GM18873 (cell line): Measurements from ENCODE around the gene RAB40C.
A peak's percentile ranks its signal among the peaks of the same experiment; 100 is the strongest.

Source experiments
- ATAC-seq: cut with Tn5 transposase; IDR thresholded peaks from one replicate; pipeline ENCODE4 v1.9.1; 2021; ENCODE audit warnings: mild to moderate bottlenecking, moderate library complexity, moderate number of reproducible peaks; ENCODE audit not compliant: unreplicated experiment, low FRiP score

RAB40C gene

DNA sequence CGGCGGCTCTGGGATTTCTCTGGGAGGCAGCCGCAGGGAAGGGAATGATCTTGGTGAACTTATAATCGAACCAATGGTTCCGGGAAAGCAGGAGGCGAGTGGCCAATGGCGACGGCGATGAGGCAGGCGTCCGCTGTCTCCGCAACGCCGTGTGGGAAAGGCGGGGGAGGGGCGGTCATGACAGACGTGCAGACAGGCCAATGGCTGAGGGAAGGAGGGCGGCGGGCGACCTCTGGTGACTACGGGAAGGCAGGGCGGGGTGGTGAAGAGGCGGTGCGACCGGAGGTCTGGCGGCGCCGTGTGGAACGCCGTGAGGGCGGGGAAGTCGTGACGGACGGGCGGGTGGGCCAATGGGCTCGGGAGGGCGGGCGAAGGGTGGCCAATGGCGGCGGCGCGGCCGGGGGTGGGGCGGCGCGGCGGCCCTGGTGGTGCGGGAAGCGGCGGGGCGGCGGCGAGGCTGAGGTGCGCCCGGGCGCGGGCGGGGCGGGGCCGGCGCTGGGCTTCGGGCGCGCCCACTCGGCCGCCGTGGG is at the start of gene RAB40C:
Gene RAB40C, plus strand, starts transcription at position 409 of the 530 bp plus-strand sequence. CDS start 226 bp downstream, outside the sequence.
- ATAC-seq, result peak; percentile 68

GRCh38 chr16:540645-541340 is 49.1 kb upstream of the RAB40C start:
- no peak for ATAC-seq

DNA sequence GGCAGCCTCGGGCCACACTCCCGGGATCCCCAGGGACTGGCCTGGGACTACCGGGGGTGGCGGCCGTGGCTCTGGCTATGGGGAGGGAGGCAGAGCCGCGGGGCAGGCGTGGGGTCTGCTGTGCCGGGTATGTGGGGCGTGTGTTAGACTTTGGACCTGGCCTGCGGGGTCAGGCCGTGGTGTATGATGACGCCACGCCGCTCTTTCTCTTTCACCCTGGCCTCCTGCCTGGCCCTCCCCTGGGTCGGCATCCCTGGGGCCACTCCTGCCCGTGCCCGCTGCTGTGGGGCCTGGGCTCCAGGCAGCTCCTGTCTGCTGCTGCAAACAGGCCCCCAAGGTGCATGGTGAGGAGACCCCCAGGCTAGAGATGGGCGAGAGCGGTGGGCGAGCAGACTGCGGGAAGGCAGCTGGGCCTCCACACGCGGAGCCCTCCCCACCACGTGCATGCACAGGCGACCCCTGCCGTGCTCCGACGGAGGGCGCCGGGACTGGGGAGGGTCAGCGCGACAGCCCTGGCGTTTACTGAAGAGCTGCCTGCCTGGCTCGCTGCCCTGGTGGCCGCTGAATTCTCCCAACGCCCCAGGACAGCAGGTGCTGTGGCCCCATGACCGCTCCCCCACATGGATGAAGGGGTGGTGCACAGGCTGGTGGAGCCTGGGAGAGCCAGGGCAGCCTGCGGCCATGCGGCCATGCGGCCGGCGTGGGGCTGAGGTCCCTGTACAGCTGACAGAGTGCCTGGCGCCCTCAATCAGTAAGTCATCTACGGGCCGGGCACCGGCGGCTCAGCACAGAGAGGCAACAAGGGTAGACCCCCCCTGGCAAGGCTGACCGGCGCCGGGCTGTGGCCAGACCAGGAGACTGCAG is 46.3 kb upstream of the RAB40C start:
- no peak for ATAC-seq

GRCh38 chr16:544517-544916 is 45.3 kb upstream of the RAB40C start:
- no peak for ATAC-seq

GRCh38 chr16:546909-547770 is 42.7 kb upstream of the RAB40C start:
- ATAC-seq, result no peak

DNA sequence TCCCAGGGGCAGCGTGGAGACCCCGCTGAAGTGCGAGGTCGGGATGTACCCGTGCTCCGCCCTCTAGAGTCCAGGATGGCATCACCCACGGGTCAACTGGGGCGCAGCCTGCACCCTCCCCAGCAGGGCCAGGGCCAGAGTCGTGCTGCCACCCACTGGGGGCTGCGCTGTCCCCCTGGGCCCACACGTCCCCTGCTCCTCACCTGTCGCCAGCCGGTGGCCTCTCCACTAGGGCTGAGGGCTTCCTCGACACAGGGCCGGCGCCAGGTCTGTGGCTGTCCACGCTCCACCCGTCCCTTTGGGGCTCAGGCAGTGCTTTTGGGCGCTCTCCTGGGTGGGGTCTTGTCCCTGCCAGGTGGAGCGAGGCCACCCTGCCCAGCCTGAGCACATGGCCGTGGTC is 41.3 kb upstream of the RAB40C start:
- ATAC-seq, result no peak

DNA sequence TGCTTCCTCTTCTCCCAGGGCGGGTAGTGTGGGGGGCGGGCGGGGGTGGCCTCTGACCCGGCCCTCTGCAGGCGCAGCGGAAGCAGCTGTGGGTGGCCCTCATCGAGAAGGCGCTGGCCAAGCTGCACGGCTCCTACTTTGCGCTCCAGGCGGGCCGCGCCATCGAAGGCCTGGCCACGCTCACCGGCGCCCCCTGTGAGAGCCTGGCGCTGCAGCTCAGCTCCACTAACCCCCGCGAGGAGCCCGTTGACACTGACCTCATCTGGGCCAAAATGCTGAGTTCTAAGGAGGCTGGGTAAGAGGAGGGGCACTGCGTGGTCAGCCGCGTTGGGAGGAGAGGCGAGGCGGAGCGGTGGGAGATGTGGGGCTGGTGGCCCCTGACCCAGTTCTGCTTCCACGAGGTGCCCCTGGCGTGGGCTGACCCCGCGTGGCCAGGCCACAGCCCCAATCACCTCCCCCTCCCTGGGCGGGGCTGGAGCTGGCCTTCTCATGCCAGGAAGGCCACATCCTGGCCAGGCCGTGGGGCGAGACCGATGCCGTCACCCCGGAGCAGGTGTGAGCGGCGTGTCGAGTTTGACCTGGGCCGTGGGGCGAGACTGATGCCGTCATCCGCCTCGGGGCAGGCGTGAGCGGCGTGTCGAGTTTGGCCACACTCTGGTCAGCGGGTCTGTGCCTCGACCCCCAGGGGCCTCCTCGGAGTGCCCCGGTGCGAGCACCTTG is 40.2 kb upstream of the RAB40C start:
- ATAC-seq, result no peak

DNA sequence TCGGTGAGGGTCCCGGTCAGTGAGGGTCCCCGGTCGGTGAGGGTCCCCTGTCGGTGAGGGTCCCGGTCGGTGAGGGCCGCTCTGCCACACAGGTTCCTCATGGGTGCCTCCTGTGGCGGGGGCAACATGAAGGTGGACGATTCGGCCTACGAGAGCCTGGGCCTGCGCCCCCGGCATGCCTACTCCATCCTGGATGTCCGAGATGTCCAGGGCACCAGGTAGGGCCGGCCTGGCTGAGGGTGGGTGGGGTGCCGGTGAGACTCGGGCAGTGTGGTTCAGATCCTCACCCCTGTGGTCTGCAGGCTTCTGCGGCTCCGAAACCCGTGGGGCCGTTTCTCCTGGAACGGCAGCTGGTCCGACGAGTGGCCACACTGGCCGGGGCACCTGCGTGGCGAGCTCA is 38.7 kb upstream of the RAB40C start:
- ATAC-seq, result no peak

DNA sequence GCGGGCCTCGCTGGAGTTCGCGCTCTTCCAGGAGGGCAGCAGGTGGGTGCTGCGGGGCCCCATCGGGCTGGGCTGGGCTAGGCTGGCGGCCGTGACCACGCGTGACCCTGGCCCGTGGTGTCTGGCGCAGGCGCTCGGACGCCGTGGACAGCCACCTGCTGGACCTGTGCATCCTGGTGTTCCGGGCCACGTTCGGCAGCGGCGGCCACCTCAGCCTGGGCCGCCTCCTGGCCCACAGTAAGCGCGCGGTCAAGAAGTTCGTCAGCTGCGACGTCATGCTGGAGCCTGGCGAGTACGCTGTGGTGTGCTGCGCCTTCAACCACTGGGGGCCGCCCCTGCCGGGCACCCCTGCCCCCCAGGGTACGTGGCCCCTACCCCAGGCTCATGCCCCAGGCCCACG is 37.7 kb upstream of the RAB40C start:
- no peak for ATAC-seq

- no peak for ATAC-seq
These were observed 36.1 kb upstream of the RAB40C start for GRCh38 chr16:553601-554296.

GRCh38 chr16:554297-554621 is 35.6 kb upstream of the RAB40C start:
- no peak for ATAC-seq

GRCh38 chr16:554640-555365 is 35.1 kb upstream of the RAB40C start:
- ATAC-seq, result no peak

DNA sequence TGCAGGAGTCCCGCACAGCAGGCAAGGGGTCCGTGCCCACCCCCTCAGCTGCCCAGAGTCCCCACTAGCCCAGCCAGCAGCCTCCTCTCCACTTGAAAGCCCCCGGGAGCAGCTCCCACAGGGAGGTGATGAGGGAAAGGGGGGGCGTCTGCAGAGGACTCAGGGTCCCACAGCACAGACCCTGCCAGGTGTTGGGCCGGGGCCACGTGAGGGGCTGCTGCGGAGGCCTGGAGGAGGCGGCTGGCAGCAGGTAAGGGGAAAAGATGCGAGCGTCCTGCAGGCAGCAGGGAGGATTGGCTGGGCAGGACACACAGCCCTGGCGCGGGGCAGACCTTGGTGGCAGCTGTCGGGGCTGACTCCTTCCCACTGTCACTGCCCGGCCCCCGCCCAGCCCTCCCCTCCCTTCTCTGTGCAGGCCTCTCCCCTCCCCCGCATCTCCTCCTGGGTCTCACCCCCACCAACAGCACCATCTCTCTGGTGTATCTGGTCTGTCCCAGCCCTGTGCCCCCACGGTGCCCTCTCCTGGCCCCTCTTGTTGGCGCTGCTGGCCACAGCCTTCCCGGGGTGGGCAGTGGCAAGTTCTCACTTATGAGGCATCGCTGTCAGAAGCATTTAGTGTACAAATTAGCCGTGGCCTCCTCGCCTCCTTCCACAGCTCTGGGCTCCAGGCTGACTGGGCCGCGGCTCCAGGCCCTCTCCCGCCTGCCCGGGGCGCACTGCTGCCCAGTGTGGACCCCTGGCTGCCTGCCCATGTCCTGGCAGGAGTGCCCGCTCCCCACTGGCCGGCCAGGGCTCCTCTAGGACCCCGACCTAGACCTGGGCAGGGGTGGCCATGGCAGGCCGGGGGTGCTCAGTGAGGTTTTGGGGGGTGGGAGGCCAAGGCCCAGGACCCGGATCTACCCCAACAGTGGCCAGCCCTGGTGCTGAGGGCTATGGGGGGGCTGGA is 34.1 kb upstream of the RAB40C start:
- no peak for ATAC-seq

- ATAC-seq, result no peak
These were observed 33.2 kb upstream of the RAB40C start for GRCh38 chr16:556474-557173.

GRCh38 chr16:557463-558297 is 32.2 kb upstream of the RAB40C start:
- ATAC-seq, result no peak

DNA sequence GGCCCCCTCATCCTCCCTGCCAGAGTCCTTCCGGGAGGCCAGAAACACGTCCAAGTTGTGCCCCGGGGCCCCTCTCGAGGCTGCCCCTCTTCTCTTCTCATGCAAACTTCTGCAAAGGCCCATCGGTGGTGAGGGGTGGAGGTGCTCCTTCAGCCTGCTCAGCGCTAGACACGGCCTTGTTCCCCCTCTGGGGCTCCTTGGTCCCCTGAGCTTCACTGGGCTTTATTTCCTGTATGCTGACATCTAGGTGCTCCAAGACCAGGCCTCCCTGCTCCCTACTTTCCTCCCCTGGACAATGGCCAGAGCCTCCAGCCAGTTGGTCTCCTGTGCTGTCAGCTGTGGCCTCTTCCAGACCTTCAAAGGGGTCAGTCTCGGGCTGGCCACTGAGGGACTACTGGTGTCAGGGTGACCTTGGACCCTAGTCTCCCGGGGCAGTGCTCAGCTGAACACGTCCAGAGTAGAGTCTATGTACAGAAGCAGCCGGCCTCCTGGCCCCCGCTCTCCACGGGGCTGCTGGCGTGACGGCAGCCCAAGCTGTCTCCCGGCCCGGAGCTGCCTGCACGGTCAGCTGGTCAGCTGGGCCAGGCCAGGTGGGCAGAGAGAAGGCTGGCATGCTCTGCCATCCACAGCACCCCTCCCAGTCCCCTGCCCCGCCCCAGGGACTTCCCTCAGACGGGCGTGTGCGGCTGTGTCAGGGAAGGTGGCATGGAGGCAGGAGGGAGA is 31.4 kb upstream of the RAB40C start:
- ATAC-seq, result no peak
